ENCODE measurements around the gene GPR32.

Gene GPR32

DNA sequence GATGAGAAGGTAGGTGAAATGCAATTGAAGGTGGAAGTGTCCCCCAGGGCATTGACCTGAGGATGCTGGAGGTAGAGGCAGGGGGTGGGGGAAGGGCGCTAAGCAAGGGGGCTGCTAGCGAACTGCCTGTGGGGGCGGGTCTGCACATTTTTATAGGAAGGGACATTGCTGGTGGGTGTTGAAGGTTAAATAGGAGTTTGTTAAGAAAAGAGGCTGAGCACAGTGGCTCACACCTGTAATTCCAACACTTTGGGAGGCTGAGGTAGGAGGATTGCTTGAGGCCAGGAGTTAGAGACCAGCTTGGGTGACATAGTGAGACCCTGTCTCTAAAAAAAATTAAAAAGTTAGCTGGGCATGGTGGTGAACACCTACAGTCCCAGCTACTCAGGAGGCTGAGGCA, 14.4 kb downstream of the GPR32 start:
- no peak for DNase-seq

DNA sequence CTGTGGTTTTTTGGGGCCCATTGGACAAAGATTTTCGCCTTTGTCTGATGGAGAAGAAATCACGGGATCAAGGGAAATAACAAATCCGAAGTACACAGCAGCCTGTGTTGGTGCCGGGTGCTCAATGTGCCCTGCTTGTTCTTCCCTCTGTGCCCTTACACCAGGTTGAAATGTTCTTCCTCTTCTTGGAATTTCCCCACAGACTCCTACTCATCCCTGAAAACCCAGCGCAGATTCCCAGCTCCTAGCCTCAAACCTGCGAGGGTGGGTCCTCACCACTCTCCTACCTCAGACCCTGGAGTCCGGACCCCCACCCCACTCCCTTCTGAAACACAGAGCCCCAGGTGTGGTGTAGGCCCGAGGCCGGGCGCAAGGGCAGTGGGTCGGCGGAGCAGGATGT, 15.1 kb downstream of the GPR32 start:
- no peak for DNase-seq

DNA sequence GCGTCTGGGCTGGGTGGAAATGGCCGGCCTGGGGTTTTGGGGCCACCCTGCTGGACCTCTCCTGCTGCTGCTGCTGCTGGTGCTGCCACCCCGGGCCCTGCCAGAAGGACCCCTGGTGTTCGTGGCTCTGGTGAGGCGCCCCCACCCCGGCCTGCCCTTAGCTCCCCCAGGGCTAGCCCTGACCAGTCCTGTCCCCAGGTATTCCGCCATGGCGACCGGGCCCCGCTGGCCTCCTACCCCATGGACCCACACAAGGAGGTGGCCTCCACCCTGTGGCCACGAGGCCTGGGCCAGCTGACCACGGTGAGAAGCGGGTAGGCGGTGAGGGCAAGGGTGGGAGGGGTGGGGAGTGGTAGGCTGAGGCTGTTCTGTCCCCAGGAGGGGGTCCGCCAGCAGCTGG, 20.1 kb downstream of the GPR32 start, which contains the start of gene ACP4:
Gene ACP4 (plus strand): TSS at position 20 of the 400 bp plus-strand sequence. CDS start 0 bp downstream, at position 20.
- no peak for DNase-seq

DNA sequence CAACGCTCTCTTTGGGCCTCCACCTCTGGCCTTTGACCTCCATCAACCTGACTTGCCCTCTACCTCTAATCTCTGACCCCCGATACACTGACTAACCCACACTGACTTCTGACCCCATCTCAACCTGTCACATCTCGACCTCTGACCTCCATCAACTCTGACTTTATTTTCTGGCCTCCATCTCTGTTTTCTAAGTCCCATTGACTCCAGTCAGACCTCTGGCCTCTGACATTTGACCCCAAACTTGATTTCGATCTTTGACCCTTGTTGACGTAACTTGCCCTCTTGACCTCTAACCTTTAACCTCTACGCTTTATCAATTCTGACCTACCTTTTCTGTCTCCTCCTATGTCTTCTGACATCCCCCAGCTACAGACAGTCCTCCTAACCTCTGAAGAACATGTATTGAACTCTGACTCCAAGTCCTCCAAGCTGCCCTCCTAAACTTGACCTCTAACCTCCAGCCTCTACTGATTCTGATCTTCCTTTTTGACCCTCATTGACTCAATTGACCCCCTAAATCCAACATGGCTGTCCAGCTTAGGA, 20.7 kb downstream of the GPR32 start:
- DNase-seq: no peak

DNA sequence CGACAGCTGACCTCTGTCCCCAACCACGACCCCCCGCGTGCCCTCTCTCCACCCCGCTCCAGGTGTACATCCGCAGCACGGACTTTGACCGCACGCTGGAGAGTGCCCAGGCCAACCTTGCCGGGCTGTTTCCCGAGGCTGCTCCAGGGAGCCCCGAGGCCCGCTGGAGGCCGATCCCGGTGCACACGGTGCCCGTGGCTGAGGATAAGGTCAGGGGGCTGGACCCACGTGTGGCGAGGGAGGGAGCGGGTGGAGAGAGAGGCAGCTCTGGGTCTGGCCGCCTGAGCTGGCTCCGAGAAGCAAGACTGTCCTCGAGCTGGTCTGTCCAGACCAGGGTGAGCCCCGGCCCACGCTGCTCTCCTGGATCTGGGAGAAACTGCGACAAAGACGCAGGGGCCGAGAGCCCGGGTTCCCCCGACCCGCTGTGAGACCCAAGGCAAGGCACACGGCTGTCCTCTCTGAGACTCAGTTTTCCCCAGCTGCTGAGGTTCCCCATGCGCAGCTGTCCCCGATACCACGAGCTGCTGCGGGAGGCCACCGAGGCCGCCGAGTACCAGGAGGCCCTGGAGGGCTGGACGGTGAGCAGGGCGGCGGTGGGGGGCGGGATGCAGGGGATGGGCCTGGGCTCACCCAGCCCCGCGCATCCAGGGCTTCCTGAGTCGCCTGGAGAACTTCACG, 21.5 kb downstream of the GPR32 start:
- no peak for DNase-seq

DNA sequence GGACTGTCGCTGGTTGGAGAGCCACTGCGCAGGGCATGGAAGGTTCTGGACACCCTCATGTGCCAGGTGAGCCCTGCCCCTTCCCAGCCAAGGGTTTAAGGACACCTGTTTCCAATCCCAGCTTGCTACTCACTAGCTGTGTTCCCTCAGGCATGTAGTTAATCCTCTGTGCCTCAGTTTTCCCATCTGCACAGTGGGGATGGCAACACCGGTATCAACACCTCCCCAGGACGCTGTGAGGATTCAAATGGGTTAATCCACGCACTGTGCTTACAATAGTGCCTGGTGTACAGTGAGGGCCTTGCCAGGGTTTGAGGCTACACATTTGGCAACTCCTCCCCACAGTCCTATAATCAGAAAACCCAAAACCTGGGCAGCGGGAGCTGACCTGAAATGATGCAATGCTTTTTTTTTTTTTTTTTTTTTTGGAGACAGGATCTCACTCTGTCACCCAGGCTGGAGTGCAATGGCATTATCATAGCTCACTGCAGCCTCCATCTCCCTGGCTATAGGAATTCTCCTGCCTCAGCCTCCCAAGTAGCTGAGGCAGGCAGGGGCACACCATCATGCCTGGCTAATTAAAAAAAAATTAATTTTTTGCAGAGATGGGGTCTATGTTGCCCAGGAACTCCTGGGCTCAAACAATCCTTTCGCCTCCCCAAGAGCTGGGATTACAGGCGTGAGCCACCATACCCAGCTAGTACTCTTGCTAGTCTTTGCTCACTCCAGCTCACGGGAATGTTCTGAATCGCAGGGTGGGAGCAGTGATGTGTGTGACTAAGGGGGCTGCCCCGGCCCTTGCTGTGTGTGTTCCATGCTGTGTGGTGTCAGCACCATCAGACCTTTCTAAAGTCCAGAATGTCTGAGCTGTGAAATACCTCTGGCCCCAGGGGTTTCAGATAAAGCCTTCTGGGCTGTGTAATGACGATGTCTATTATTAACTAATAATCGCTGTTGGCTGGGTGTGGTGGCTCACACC, 22.3 kb downstream of the GPR32 start:
- DNase-seq: no peak

DNA sequence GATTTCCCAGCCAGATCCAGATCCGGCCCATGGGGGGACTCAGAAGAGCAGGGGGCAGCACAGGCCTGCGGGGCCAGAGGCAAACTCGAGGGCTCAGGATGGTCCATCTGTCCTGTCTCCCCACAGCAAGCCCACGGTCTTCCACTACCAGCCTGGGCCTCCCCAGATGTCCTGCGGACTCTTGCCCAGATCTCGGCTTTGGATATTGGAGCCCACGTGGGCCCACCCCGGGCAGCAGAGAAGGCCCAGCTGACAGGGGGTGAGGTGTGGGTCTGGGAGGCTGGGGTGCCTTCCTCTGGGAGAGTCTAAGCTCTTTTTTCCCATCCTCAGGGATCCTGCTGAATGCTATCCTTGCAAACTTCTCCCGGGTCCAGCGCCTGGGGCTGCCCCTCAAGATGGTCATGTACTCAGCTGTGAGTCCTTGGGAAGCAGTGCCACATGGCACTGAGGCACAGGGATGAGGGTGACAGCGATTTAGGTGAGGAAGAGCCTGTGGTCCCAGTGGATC, 23.3 kb downstream of the GPR32 start:
- no peak for DNase-seq

DNA sequence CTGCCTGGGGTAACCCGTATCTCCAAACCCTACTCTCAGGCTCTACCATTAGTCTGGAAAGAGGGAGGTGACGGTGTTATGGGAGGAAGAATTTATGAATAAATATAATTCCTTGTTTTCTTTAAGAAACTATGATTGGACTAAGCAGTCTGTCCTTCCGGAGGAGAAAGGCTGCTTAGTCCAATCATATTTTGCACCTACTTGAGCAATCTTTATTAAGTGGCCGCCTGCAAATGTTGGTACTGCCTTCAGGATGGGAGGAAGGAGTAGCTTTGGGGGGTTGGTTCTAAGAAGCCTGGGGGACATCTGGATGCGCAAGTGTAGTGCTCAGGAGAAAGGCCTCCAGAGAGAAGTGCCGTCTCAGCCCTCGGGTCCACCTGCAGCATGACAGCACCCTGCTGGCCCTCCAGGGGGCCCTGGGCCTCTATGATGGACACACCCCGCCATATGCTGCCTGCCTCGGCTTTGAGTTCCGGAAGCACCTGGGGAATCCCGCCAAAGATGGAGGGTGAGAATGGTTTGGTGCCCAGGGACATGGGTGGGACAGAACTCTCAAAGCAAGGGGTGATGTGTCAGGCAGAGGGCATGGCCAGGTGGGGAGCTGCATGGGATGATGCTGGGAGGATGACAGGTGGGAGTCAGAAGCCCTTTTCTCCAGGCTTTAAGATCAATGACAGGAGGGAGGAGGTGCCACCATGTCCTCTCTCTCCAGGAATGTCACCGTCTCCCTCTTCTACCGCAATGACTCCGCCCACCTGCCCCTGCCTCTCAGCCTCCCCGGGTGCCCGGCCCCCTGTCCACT, 24.0 kb downstream of the GPR32 start:
- peak; percentile 63 for DNase-seq

DNA sequence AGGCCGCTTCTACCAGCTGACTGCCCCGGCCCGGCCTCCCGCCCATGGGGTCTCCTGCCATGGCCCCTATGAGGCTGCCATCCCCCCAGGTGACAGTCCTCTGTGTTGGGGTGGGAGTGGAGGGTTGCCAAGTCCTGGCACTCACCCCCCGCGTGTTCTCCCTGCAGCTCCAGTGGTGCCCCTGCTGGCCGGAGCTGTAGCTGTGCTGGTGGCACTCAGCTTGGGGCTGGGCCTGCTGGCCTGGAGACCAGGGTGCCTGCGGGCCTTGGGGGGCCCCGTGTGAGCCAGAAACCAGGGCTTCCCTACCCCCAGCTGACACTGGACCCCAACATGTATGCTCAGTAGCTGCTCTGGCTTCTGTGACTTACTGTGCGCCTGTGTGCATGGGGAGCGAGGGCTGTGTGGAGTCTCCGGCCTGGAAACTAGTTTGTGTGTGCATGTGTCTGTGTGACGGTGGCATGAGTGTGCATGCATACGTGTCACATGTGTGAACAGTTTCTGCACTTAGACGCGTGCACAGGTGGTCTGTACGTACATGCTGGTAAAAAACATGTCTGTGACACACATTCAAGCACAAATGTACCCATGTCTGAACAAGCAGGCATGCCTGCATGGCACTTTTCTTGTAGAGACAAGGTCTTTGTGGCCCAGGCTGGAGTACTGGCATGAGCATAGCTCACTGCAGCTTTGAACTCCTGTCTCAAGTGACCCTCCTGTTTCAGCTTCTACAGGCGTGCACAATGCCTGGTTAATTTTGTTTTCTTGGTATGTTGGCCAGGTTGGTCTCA, 24.8 kb downstream of the GPR32 start:
- no peak for DNase-seq

DNA sequence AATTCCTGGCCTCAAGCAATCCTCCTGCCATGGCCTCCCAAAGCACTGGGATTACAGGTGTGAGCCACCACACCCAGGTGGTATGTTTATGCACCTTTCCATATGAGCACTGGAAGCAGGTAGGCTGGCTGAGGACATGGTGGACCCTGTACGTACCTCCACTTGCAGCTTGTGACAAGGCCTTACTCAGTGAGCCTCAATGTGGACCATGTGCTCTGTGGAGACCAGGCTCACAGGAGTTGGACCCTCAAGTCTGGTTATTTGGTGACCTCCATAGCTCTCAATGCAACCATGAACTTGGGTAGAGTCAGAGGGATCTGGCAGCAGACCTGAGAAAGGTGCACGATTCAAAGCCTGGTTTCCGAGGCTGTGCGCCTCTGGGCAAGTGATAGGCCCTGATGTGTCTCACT, 25.4 kb downstream of the GPR32 start:
- DNase-seq: no peak

DNA sequence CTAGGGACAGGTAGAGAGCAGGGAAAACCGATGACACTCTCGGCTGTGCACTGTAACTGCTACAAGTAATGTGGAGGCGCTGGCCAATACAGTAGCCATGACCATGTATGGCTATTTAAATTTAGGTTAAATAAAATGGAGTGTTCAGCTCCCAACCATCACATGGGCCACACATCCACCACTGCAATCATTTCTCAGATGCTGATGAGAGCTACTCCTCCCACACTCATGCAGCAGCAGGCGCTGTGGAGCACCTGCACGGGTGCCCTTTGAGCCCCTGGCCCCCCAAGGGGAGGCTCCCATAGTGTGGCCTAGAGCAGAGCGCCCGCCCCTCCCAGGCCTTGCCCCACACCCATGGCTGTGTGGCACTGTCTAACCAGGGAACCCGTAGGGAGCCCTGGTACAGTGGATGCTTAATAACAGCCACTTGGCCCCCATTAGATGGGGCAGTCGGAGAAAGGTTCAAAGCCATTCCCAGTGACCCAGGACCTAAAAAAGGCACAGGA, 25.9 kb downstream of the GPR32 start:
- no peak for DNase-seq

DNA sequence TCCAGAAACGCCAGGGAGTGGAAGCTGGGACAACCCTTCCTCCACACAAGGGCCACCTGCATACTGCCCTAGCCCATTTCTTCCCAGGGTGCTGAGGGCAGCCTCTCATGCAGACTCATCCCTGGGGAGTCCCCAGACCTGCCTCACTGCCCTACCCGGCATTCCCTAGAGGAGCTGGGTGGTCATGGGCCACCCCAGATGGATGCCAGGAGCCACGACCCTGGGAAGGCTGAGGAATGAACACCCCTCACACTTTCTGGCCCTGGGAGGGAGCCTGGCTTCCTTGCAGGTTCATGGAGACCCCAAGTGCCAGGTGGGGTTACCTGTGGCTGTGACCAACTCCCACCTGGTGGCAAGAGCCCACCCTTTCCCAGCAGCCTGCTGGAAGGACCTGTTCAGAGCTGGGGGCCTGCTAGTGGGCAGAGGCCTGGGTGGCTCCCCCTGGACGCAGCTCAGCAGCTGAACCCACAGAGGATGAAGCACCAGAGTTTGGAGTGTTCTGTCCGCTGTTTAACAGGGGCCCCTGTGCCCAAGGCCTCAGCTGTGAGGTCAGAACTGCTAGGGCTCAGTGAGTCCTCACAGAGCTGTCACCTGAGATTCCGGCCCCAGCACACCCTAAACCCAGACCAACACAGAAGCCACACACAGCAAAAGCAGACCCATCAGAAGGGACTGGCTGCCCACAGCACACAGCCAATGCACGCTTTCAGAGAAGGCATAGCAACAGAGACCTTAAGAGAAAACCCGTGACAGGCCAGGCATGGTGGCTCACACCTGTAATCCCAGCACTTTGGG, 26.6 kb downstream of the GPR32 start:
- DNase-seq: no peak

DNA sequence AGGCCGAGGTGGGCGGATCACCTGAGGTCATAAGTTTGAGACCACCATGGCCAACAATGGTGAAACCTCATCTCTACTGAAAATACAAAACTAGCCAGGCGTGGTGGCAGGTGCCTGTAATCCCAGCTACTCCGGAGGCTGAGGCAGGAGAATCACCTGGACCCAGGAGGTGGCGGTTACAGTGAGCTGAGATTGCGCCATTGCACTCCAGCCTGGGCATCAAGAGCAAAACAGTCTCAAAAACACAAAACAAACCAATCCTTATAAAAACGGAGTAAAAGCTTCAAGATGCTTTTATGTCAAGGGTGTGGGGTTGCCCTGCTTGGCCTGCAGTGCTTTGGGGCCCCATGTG, 27.1 kb downstream of the GPR32 start:
- DNase-seq: no peak

DNA sequence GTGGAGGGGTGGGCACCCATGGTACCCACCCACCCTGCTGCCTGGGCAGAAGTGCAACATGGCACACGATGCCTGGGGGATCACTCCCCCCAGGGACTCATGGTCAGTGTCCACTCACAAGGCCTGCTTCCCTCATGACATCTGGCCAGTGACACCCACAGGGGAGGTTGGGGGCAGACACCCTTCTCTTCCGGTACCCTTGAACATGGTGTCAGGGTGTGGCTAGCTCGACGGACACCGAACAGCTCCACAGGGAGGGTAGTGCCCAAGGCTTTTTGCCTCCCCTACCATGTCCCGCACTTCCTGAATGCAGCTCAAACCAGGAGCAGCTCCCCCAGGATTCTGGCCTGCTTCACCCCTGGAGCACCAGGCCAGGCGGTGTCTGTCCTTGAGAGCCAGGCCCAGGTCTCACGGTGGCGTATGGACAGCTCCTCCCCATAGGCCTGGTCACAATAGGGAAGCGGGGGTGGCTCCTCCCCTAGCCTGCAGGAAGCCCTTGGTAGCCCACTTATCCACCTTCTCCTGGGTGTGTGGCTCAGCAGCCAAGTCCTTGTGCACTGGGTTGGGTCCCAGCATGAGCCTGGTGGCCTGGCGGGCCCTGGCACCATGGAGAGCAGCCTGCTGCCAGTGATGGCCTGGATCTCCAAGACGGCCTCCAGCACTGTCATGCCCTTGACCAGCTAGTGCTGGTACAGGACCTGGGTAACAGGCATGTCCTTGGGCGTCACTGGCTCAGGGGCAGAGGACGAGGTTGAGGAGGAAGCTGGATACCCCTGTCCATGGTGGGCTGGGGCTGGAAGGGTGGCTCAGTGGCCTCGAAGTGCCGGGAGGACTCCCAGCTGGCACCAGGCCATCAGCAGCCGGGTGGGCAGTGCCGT, 27.8 kb downstream of the GPR32 start:
- DNase-seq: no peak

DNA sequence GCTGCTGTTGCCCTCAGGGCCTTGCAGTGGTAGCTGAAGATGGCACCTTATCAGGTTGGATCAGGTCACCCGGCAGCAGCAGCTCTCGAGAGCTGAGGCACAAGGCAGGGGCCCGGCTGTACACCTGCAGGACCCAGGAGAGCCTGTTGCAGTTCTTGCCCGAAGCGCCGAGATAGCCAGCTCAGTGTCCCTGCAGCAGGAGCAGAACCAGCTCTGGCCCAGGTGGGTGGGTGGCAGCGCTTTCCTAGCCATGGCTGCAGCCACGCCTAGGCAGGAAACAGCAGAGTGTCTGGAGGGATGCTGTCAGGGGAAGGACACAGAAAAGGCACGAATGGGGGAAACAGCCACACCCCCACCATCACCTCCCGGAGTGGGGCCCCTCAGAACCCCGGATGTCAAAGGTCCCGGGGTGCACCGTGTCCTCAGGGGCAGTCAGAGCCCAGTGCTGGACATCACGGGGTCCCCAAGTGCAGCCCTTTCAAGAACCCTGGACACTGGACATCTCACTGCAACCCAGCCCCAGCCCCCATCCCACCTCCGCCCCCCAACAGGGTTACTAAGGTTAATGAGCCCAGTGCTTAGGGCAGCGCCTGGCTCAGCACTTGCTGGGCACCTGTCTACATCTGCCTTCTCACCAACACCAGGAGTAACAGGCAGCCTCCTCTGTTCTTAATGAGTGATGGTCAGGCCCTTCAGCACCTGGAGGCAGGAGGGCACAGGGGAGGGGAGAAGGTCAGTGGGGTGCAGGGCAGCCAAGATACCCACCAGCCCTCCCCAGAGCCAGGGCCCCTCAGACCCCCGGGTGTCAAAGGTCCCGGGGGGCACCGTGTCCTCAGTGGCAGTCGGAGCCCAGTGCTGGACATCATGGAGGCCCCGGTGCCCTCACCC, 28.6 kb downstream of the GPR32 start:
- DNase-seq: no peak

DNA sequence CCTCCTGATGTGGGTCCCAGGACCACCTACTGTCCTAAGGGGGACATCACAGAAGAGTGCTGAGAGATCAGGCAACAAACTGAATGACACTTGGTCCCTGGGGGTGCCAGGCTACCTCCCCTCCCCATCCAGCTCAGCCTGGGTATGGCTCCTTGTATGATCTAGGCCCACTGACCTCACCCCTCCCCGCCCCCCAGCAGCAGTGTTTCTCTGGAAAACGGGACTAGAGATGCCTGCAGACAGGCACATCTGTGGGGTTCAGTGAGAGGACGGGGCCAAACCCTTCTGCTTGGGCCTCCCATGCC, 29.2 kb downstream of the GPR32 start:
- no peak for DNase-seq

DNA sequence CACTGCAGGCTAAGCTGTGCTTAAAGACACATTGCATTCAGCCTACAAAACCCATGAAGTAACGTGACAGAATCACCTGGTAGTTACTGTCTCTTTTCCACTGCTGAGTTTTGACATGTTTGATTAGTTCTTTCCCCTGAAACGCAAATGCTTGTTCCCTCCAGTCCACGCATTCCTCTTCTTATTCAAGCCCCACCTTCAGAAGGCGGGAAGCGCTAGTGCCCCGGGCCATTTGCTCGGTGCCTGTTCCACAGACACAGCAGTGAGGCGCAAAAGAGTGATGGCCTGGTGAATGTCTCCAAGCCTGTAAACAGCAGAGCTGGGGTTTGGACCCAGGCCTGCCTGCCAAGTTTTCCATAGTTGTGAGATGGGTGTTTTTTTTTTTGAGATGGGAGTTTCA, 30.8 kb downstream of the GPR32 start:
- no peak for DNase-seq

DNA sequence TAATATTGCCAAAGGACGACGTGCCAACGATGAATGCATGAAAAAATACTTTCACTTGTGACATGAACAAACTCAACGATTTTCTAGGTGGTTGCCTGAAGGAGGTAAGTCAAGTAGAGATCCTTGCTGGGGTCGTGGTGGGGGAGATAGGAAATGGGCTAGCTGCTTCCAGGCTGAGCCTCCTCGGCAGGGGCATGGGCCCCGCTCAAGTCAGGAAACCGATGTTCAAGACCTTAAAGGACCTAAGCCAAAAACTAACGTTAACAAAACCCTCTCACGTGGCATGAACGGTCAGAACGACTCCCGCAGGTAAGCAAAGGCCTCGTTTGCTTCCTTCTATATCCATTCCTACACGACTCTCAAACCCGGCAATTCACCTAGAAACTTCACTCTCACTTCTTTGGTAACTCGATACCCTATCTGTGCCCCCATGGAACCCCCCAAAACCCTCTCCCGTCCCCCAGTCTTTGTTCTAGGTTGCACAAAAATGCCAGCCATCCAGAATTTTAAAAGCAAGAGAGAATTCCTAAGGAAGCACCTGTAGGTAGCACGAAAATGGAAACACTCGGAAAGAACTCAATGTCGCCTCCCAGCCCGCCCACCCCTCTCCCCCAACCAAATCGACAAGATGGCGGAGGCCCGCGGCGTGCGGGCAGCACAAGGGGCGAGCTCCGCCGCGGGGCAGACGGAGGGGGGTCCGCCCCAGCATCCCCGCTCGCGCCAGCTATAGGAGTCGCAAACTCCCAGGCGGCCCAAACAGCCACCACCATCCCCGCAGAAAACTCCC, 33.6 kb downstream of the GPR32 start:
- DNase-seq: no peak
